Hair follicular keratinocyte (primary cell): ENCODE results near the gene ZFYVE27. TPM values are rescaled to one million over a fixed set of nuclear protein-coding genes. Genes with fewer than 3 reads are reported as not detected.

Experiments
- total RNA-seq: library from RNA; depleted of rRNA; stranded (reverse); fragments of >200 nt; gene quantifications from 2 replicates; pipeline ENCODE4 v1.2.3, GENCODE V29; 2015

Gene ZFYVE27
- 11.6 and 15.9 TPM in 2 replicates for total RNA-seq

DNA sequence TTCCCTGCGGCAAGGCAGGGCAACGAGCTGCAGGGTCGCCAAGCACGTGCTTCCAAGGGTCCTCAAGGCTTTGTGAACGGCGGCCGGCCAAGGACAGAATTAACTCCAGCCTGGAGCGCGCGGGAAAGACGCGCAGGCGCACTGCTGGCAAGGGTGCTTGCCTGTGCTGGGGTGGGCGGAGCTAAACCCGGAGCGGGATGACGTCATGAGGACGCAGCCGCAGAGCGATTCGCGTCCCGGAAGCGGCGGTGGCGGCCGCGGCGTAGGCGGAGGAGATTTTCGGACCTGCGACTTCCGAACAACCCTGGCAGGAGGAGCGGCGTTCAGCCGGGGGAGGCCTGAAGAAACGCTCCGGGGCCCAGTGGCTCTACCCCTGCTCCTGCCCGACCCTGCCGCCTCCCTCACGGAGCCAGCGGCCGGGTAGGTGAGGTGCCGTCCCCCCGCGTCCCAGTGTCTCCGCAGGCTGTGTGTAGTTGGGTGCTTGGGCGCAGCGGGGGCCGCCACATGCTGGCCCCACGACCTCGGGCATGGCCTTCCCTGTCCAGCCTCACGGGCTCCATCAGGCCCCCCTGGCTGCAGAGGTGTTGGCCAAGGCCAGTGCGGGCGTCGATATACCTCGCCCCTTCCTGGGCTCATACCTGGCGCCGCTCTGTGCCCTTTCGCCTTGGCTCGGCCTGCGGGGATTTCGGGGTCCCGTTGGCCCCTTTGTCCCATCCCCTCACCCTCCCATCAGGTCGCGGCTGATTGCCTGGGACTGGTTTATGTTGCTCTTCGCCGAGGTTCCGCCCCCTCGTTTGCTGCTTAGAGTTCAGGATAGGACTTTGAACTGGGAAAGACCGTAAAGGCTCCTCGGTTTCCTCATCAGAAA is at the start of gene ZFYVE27:
Gene ZFYVE27 (plus strand): TSS at position 227 of the 868 bp plus-strand sequence. CDS start 1,350 bp downstream, outside the sequence.

DNA sequence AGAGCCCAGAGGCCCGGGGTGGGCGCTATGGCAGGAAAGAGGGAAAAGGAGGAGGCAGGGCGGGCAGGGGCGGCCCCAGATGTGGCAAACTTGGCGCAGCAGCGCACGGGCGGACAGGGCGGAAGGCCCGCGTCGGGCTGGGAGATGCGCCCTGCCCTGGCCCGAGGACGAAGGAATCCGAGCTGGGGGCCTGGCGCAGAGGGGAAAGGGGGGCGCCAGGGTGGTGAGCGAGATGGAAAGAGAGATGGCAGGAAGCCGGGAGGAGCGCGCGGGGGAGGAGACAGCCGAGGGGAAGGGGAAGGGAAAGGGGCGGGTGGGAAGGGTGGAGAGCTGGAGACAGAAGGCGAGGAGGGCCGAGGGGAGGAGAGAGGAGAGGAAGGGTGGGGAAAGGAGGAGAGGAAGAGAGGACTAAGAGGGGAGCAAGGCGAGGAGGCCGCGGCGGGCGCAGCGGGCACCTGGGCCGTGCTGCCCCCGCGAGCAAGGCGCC is 23.5 kb upstream of the ZFYVE27 start, which contains the start of gene MARVELD1:
Gene MARVELD1 (plus strand): TSS at position 392 of the 487 bp plus-strand sequence. CDS start 147 bp downstream, outside the sequence.

GRCh38 chr10:97771913-97772823 is 35.2 kb downstream of the ZFYVE27 start, which contains the start of gene SFRP5:
Gene SFRP5 (minus strand): TSS chr10:97771999. CDS start chr10:97771833, 166 bp downstream.

Other genes with a start within 250 kb of the ZFYVE27 start
- 96.5 and 110 TPM in 2 replicates for gene MMS19, start 238.7 kb upstream of the ZFYVE27 start, total RNA-seq
- gene UBTD1, start 238.2 kb upstream of the ZFYVE27 start, total RNA-seq = 25.9 and 28.3 TPM in 2 replicates
- gene ANKRD2, start 164.3 kb upstream of the ZFYVE27 start, total RNA-seq = 1.0 and 3.0 TPM in 2 replicates
- 0.55 and 1.2 TPM in 2 replicates for gene HOGA1, start 152.7 kb upstream of the ZFYVE27 start, total RNA-seq
- gene C10orf62, start 147.4 kb upstream of the ZFYVE27 start, total RNA-seq = not detected in 2 replicates
- gene MORN4, start 103.6 kb upstream of the ZFYVE27 start, total RNA-seq = 6.2 and 7.1 TPM in 2 replicates
- gene PI4K2A, start 96.5 kb upstream of the ZFYVE27 start, total RNA-seq = 43.9 and 60.5 TPM in 2 replicates
- 23.0 and 23.2 TPM in 2 replicates for gene AVPI1, start 49.9 kb upstream of the ZFYVE27 start, total RNA-seq
- gene MARVELD1, start 23.4 kb upstream of the ZFYVE27 start, total RNA-seq = 34.8 and 42.0 TPM in 2 replicates
- gene SFRP5, start 34.9 kb downstream of the ZFYVE27 start, total RNA-seq = not detected in 2 replicates
- 0.46 and 0.47 TPM in 2 replicates for gene GOLGA7B, start 112.7 kb downstream of the ZFYVE27 start, total RNA-seq